Erythroblast (primary cell): Measurements from ENCODE around the gene FCN3.

Experiments
- DNase-seq, 2 experiments: peaks; one replicate each; lab custom pipeline; 2025; lab: John Stamatoyannopoulos, UW
- GATA1 ChIP-seq: IDR thresholded peaks from 2 replicates; pipeline ENCODE4 v1.6.1; 2011; ENCODE audit warnings: low read depth, mild to moderate bottlenecking, control low read depth, low read length, moderate library complexity
- POLR2A ChIP-seq: IDR thresholded peaks from 2 replicates; pipeline ENCODE4 v1.6.1; 2011; ENCODE audit warnings: mild to moderate bottlenecking, low read length

The FCN3 gene

DNA sequence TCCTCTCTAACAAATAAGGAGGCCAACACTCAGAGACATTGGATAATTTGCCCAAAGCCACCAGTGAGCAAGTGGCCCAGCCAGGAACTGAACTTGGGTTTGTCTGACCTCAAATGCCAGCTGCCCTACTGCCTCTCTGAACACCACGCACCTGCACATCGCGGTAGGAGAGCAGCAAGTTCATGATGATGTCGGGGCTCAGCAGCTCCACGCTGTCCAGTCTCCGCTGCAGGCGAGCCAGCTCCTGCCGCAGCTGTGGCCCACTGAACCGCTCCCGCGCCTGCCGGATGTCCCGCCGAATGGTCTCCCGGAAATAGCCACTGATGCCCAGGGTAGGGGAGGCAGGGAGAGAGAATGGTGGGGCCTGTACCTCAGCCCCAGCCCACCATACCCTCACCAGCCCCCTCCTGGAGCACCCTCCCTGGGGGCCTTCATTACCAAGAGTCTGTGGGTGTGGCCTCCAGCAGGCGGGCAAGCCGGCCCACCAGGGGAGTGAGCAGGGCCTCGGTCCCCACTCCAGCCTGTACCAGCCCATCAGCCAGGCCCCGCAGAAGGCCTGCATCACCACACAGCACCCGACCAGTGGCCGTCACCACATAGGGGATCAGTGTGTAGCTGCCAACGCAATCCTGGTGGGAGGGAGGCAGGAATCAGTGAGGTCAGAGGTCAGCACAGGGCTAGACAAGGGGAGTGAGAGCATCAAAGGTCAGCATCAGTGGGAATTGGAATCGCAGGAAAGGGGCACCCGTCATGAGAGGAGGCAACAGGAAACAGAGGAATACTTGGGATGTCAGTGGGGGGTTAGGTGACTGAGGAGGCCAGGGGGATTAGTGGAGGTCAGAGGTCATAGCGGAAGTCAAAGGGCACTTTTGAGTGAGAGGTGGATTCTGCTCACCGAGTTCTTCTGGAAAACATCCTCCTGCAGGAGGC is 10.6 kb downstream of the FCN3 start:
- TF ChIP-seq GATA1 (no peak), POLR2A (no peak)

DNA sequence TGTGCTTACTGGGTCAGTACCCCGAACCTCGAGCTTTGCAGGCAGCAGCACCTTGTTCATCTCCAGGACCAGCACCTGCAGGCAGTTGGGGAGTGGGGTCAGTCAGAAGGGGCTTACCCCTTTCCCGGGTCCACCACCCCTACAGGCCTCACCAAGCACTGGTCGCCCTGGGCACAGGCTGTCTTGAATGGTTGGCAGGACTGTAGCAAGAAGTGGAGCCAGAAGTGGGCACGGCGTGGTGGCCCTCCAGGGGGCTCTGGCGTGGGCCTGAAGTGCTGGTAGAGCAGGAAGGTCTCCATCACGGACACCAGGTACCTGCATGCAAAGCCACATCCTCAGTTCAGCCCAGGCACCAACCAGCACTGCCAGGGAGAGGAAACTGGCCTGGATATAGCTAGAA is 13.1 kb downstream of the FCN3 start:
- no peak for TF ChIP-seq POLR2A
- no peak for TF ChIP-seq GATA1
- no peak for DNase-seq

More for the DNA sequence above, 10.6 kb downstream of the FCN3 start:
- no peak for DNase-seq

DNA sequence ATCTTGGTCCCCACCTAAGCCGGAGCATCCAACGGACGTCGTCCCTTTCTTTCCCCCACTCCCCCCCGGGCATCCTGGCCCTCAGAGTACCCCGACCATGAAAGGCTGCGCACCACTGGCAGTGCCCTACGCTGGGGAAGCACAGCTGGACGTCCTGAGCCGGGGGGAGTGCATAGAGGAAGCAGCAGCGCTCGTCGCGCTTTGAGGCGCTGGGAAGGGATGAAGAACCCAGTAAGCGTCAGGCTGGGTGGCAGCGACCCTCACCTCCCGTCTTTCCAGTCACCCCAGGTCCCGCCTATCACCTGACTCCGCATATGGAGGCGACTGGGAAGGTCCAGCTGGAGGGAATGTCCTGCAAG is 13.6 kb downstream of the FCN3 start:
- TF ChIP-seq GATA1 (no peak), POLR2A (no peak)
- DNase-seq: no peak

DNA sequence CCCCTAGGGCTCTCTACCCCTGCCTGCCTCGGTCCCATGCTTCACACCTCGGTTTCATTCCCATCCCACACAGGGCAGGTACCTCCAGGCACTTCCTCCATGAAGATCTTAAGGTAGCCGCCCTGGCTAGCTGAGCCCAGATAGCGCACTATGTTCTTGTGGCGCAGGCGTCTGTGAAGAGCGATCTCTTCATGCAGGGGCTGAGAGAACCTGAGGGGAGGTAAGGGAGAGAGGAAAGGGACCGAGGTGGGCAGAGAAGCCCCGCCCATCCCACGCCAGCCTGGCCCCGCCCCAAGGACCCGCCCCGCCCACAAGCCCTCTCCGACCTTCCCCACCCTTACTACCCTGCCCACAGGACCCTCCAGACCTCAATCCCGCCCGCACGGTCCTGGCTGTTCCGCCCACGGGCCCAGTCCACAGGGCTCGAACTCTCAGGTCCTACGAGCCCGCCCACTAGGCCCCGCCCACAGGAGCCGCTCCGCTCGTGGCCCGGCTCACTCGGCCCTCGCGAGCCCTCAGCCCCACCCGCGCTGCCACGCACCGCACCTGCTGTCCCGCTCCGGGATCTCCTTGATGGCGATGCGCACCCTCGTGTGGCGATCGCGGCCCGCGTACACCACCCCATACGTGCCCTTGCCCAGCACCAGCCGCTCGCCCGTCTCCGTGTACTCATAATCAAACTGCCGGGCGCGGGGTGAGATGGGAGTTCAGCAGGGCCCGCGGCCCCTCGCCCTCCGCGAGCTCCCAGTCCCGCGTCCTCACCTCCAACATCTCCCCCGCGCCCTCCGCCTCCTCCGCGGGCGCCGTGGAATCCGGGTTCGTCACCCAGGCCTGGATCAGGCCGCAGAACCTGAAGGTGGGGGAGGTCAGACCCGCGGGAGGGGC is 14.2 kb downstream of the FCN3 start:
- DNase-seq: peak in 1 of 2 experiments; percentile 59

GRCh38 chr1:27359822-27360158 is 14.8 kb downstream of the FCN3 start:
- DNase-seq: no peak

More for the DNA sequence above, 14.2 kb downstream of the FCN3 start:
- no peak for TF ChIP-seq POLR2A
- no peak for TF ChIP-seq GATA1

GRCh38 chr1:27358928-27359313 is 15.7 kb downstream of the FCN3 start:
- DNase-seq: no peak
- TF ChIP-seq POLR2A (no peak), GATA1 (no peak)

More at GRCh38 chr1:27359822-27360158, 14.8 kb downstream of the FCN3 start:
- TF ChIP-seq POLR2A (no peak), GATA1 (no peak)

GRCh38 chr1:27358038-27358927 is 16.3 kb downstream of the FCN3 start:
- TF ChIP-seq GATA1 (no peak), POLR2A (no peak)
- DNase-seq: no peak

DNA sequence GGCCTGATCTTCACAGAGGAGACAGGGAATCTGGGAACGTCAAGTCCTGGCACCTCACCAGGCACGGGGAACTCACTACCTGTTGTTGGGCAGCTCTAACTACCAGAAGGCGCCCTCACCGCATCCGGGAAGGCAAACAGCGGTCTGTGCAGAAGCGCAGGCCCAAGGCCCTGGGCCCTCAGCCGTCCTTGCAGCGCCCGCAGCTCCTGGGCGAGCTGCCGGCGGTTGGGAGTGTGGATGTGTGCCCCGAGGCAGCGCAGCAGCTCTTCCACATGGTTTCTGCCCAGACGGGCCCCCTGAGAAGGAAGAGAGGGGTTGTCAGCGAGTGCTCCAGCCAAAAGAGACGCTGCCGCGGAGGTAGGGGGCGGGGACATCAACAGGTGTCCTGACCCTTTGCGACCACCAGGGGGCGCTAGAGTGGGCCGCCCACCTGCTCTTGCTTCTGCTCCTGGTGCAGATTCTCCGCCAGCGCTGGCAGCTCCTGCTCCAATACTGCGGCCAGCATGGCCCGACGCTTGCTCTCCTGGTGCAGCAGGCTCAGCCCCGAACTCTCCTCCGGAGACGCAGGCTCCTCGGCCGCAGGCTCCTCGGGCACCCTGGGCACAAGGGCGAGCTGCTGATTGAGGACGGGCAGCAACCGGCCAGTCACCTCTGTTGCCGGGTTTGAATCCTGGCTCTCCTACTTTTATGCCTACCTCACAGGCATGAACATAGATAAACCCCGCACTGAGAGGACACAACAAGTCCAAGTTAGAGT is 17.2 kb downstream of the FCN3 start:
- peak in 1 of 2 experiments; percentile 87 for DNase-seq
- TF ChIP-seq POLR2A (no peak), GATA1 (no peak)

DNA sequence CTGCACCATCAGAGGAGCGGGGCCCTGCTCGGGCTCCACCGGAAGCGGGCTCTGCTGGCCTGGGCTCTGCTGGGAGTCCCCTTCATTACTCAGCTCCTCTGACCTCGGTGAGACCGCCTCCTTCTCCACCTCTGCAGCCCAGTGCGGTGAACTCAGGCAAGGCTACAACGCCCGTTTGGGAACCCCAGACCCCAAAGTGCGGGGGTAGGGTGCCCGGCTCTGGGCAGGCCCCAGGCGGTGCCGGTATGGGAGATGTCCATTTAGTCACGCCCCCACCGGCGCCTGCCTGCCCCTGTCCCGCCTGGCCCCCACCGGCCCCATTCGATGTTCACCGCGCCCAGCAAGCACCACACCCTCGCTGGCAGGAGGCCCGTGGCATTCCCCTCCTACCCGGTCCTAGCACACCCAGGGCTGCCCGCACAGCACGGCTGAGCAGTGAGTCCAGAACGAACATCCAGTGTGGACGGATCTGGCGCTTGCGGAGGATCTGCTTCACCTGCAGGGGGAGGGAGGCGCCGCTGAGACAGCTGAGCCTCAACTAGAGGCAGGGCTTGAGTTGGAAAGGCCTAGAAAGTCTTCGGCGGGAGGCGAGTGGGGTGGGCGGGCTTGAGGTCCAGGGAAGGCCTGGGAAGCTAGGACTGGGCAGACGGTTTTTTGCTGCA is 17.9 kb downstream of the FCN3 start:
- DNase-seq: peak in 1 of 2 experiments; percentile 56
- TF ChIP-seq GATA1 (no peak), POLR2A (no peak)

DNA sequence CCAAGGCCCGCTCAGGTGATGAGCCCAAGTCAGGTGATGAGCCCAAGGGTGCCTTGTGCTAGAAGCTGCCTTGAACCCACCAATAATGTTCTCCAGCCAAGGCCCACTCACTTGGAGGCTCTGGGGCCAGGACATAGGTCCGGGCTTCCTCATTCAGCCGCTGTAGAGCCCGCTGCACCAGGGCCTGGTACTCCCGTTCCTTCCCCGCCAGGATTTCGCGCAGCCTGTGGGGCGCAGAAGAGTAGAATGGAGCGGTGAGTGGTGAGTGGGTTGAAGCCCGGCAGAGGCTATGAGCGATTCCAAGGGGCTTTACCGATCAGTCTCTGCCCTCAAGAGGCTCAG is 18.4 kb downstream of the FCN3 start:
- no peak for DNase-seq
- TF ChIP-seq GATA1 (no peak), POLR2A (no peak)

DNA sequence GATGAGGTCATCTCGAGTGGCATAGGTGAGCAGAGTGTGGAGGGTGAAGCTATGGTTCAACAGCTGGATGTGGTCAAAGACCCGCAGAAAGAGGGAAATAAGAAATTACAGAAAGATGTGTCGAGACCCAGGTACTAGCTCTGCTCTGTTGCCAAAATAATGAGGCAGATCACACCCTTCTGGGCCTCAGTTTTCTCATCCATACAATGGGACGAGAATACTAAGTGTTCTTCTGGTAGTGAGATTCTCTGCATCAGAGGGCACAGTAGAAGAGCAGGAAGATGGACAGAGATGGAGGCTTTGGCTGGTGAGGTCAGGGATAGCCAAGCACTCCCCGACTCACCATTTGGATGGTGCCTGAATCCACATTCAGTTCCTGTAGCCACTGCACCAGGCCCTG is 18.9 kb downstream of the FCN3 start:
- TF ChIP-seq POLR2A (no peak), GATA1 (no peak)
- no peak for DNase-seq

DNA sequence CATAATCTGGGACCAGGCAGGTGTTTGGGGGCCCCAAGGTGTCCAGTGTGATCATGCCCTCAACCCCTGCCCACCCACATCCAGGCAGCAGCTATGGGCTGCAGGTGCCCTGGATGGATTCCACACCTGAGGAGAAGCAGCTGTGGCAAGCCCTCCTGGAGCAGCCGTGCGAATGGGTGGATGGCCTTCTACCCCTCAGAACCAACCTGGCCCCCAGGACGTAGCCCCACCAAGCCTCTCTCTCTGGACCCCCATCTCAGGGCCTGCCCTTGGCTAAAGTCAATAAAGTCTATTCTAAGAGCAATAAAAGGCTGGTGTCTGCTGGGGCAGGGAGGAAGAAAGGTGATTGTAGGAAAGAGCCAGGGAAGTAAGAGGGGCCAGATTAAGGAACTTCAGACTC is 21.0 kb downstream of the FCN3 start:
- TF ChIP-seq POLR2A (no peak), GATA1 (no peak)

GRCh38 chr1:27353166-27353565 is 21.5 kb downstream of the FCN3 start:
- no peak for DNase-seq
- TF ChIP-seq POLR2A (no peak), GATA1 (no peak)

More for the DNA sequence above, 21.0 kb downstream of the FCN3 start:
- DNase-seq: no peak
